Neural cell (in vitro differentiated cells): ENCODE data around the gene RUNX3. TPM values are rescaled to one million over a fixed set of nuclear protein-coding genes. Genes with fewer than 3 reads are reported as not detected.

Experiments
- H2AFZ ChIP-seq: fragments of 200-600, 300-800 bp; sonication (generic), shearing (Covaris generic); 2 replicates; pipeline ENCODE4 v1.6.0; 2014; ENCODE audit warnings: low read depth, mild to moderate bottlenecking, antibody characterized with exemption, low read length, moderate library complexity
- H3F3A ChIP-seq: fragments of 200-600 bp; shearing (Covaris generic); 2 replicates; pipeline ENCODE4 v1.6.1; 2016; ENCODE audit warnings: mild to moderate bottlenecking, moderate library complexity, mixed read lengths, antibody characterized with exemption, low read length; ENCODE audit not compliant: insufficient read depth, poor library complexity, severe bottlenecking
- H3K27ac ChIP-seq: fragments of 200-600, 300-800 bp; sonication (generic), shearing (Covaris generic); 2 replicates; pipeline ENCODE4 v1.5.1; 2014; ENCODE audit warnings: mild to moderate bottlenecking, low read length, moderate library complexity
- H3K27me3 ChIP-seq: fragments of 300-800, 200-600 bp; sonication (generic), shearing (Covaris generic); 2 replicates; pipeline ENCODE4 v1.6.0; 2014; ENCODE audit warnings: mild to moderate bottlenecking, low read depth, low read length, moderate library complexity; ENCODE audit not compliant: insufficient read depth
- H3K36me3 ChIP-seq: fragments of 300-800, 200-600 bp; sonication (generic), shearing (Covaris generic); 2 replicates; pipeline ENCODE4 v1.5.1; 2014; ENCODE audit warnings: mild to moderate bottlenecking, antibody characterized with exemption, low read length, moderate library complexity; ENCODE audit not compliant: insufficient read depth
- H3K4me2 ChIP-seq: fragments of 300-800, 200-600 bp; sonication (generic), shearing (Covaris generic); 2 replicates; pipeline ENCODE4 v1.6.0; 2014; ENCODE audit warnings: mild to moderate bottlenecking, low read length
- H3K4me3 ChIP-seq: fragments of 300-800, 200-600 bp; sonication (generic), shearing (Covaris generic); 2 replicates; pipeline ENCODE4 v1.5.1; 2014; ENCODE audit warnings: mild to moderate bottlenecking, low read length, moderate library complexity
- H3K79me2 ChIP-seq: fragments of 200-600 bp; shearing (Covaris generic); replicated peaks from 2 replicates; pipeline ENCODE4 v1.6.0; 2014; ENCODE audit warnings: mild to moderate bottlenecking, low read length, moderate library complexity; ENCODE audit not compliant: insufficient read depth
- H3K9ac ChIP-seq: fragments of 300-800, 200-600 bp; sonication (generic), shearing (Covaris generic); 2 replicates; pipeline ENCODE4 v1.6.1; 2016; ENCODE audit warnings: mild to moderate bottlenecking, low read length, mixed read lengths
- H3K9me2 ChIP-seq: fragments of 200-600 bp; shearing (Covaris generic); 2 replicates; pipeline ENCODE4 v1.6.1; 2016; ENCODE audit warnings: mild to moderate bottlenecking, low read length, mixed read lengths; ENCODE audit not compliant: insufficient read depth
- H3K9me3 ChIP-seq: fragments of 200-600, 300-800 bp; sonication (generic), shearing (Covaris generic); 2 replicates; pipeline ENCODE4 v1.6.1; 2016; ENCODE audit warnings: mild to moderate bottlenecking, mixed run types, low read length, moderate library complexity, mixed read lengths
- H4K20me1 ChIP-seq: fragments of 200-600 bp; shearing (Covaris generic); 2 replicates; pipeline ENCODE4 v1.6.1; 2016; ENCODE audit warnings: mild to moderate bottlenecking, mixed run types; ENCODE audit not compliant: insufficient read depth
- CTCF ChIP-seq: fragments of 450-650 bp; IDR thresholded peaks from 2 replicates; pipeline ENCODE4 v1.5.1; 2014; ENCODE audit warnings: antibody characterized with exemption, mild to moderate bottlenecking, moderate library complexity; ENCODE audit not compliant: poor library complexity, severe bottlenecking
- EP300 ChIP-seq: fragments of 450-650 bp; conservative IDR thresholded peaks from 2 replicates; pipeline ENCODE4 v1.6.1; 2014; ENCODE audit warnings: antibody characterized with exemption, mild to moderate bottlenecking, moderate library complexity; ENCODE audit not compliant: poor library complexity, severe bottlenecking
- EZH2 ChIP-seq: fragments of 200-600, 300-800 bp; shearing (Covaris generic), sonication (generic); IDR thresholded peaks from 2 replicates; pipeline ENCODE4 v1.6.1; 2014; ENCODE audit warnings: antibody characterized with exemption, low read length, borderline replicate concordance, mild to moderate bottlenecking; ENCODE audit not compliant: insufficient read depth, poor library complexity, severe bottlenecking
- MXI1 ChIP-seq: fragments of 450-650 bp; conservative IDR thresholded peaks from 2 replicates; pipeline ENCODE4 v1.6.1; 2014; ENCODE audit warnings: antibody characterized with exemption, mild to moderate bottlenecking; ENCODE audit not compliant: poor library complexity, severe bottlenecking
- POLR2AphosphoS5 ChIP-seq: IDR thresholded peaks from 2 replicates; pipeline ENCODE4 v1.6.1; 2012
- RAD21 ChIP-seq: fragments of 450-650 bp; conservative IDR thresholded peaks from 2 replicates; pipeline ENCODE4 v1.6.1; 2014; ENCODE audit warnings: antibody characterized with exemption, mild to moderate bottlenecking, moderate library complexity
- SMC3 ChIP-seq: fragments of 450-650 bp; conservative IDR thresholded peaks from 2 replicates; pipeline ENCODE4 v1.6.1; 2014; ENCODE audit warnings: antibody characterized with exemption, mild to moderate bottlenecking, moderate library complexity; ENCODE audit not compliant: poor library complexity
- TAF1 ChIP-seq: IDR thresholded peaks from 2 replicates; pipeline ENCODE4 v1.6.1; 2012; ENCODE audit warnings: low read depth
- polyA plus RNA-seq: library from polyadenylated mRNA; depleted of rRNA; stranded (reverse); fragments of >200 nt; gene quantifications from 2 replicates; pipeline ENCODE4 v1.2.3, GENCODE V29; 2014
- TF ChIP-seq, protein P1 (sequence below): IDR thresholded peaks from 2 replicates; pipeline ENCODE4 v1.6.1; 2012; ENCODE audit warnings: borderline replicate concordance

The RUNX3 gene
- polyA plus RNA-seq, 1 donor from 2014 or later, result not detected

- Histone ChIP-seq H3K9ac (no peak overlapping the region), H3F3A (no peaks in the 10 kb centered on the region), H3K36me3 (no peaks in the 10 kb centered on the region), H3K9me3 (no peaks in the 10 kb centered on the region), H3K9me2 (no peaks in the 10 kb centered on the region), H3K4me2 (no peak overlapping the region), H3K27ac (no peak overlapping the region), H3K79me2 (no peaks in the 10 kb centered on the region), H4K20me1 (no peaks in the 10 kb centered on the region), H3K4me3 (no peak overlapping the region), H3K27me3 (no peaks in the 10 kb centered on the region), H2AFZ (no peak overlapping the region)
- TF ChIP-seq, protein P1, sequence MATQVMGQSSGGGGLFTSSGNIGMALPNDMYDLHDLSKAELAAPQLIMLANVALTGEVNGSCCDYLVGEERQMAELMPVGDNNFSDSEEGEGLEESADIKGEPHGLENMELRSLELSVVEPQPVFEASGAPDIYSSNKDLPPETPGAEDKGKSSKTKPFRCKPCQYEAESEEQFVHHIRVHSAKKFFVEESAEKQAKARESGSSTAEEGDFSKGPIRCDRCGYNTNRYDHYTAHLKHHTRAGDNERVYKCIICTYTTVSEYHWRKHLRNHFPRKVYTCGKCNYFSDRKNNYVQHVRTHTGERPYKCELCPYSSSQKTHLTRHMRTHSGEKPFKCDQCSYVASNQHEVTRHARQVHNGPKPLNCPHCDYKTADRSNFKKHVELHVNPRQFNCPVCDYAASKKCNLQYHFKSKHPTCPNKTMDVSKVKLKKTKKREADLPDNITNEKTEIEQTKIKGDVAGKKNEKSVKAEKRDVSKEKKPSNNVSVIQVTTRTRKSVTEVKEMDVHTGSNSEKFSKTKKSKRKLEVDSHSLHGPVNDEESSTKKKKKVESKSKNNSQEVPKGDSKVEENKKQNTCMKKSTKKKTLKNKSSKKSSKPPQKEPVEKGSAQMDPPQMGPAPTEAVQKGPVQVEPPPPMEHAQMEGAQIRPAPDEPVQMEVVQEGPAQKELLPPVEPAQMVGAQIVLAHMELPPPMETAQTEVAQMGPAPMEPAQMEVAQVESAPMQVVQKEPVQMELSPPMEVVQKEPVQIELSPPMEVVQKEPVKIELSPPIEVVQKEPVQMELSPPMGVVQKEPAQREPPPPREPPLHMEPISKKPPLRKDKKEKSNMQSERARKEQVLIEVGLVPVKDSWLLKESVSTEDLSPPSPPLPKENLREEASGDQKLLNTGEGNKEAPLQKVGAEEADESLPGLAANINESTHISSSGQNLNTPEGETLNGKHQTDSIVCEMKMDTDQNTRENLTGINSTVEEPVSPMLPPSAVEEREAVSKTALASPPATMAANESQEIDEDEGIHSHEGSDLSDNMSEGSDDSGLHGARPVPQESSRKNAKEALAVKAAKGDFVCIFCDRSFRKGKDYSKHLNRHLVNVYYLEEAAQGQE, result no peak
- TF ChIP-seq SMC3 (no peak), RAD21 (no peak), EZH2 (no peak), EP300 (no peak), TAF1 (no peak), MXI1 (no peak), POLR2AphosphoS5 (no peak), CTCF (no peak)
Measured at GRCh38 chr1:24900486-24900849, 29.6 kb downstream of the RUNX3 start.

DNA sequence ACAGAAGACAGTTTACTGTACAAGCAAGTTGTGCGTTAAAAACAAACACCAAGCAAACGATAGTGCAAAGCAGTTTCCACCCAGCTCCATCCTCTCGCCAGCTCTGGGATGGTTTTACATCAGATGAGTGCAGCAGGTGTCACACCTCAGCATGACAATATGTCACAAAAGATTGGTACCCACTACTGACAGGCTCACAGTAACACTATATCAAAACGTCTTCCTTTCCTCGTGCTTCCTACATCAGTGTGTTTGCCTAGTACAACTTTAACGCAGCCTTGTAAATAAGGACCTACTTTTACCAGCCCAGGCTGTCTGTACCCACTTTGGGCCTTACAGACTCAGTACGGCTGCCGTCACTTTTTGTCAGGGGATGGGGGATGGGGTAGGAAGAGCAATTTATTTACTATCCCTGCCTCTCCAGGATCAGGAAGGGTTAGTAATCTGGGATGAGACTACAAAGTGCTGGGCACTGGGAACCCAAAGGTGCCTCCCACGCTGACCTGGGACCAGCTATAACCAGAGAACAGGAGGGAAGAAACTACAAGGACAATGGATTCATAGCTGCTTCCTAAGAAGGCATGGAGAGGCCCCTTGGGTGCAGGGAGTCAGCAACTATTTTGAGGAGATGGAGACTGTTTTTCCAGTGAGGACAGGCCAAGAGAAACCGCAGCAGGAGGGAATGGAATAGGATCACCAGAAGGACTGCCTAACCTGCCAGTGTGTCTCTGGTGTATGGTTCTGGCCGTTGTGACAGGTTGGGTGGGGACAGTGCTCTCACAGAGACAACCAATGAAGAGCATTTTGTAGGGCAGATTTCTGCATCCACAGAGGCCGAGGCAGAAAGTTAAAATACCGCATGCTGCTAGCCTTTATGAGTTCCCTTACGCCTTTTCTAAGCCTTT is 30.2 kb downstream of the RUNX3 start:
- no peak overlapping the region for H3K27ac ChIP-seq
- H4K20me1 ChIP-seq, result no peaks in the 10 kb centered on the region
- no peaks in the 10 kb centered on the region for H3F3A ChIP-seq
- H3K36me3 ChIP-seq, result no peaks in the 10 kb centered on the region
- no peak overlapping the region for H3K4me2 ChIP-seq
- no peaks in the 10 kb centered on the region for H3K9me2 ChIP-seq
- no peak overlapping the region for H3K4me3 ChIP-seq
- no peaks in the 10 kb centered on the region for H3K79me2 ChIP-seq
- H3K27me3 ChIP-seq, result no peaks in the 10 kb centered on the region
- H3K9ac ChIP-seq, result no peak overlapping the region
- H2AFZ ChIP-seq, result no peak overlapping the region
- no peaks in the 10 kb centered on the region for H3K9me3 ChIP-seq
- TF ChIP-seq RAD21 (no peak), TAF1 (no peak), EZH2 (no peak), MXI1 (no peak), EP300 (no peak), CTCF (no peak), SMC3 (no peak), POLR2AphosphoS5 (no peak)
- TF ChIP-seq, protein P1, result no peak
